SK-N-SH treated with all-trans-retinoic acid at 6 μM for 48 hours (cell line): ENCODE data around the gene ADPRM.
"Not testable (repeated sequence)": the region's sequence is repeated elsewhere in the genome, so short reads cannot be mapped to it uniquely, and the experiment has no call there.

Experiments used
- ARNTL ChIP-seq: fragments of 450-650 bp; formaldehyde crosslinking; IDR thresholded peaks from 2 replicates; pipeline ENCODE4 v1.5.0; 2020; ENCODE audit warnings: low read depth, mild to moderate bottlenecking, moderate library complexity, borderline replicate concordance
- BACH2 ChIP-seq: fragments of 250-450 bp; sonication (Bioruptor Pico); IDR thresholded peaks from 2 replicates; pipeline ENCODE4 v1.9.0; 2021; ENCODE audit warnings: mild to moderate bottlenecking, borderline replicate concordance
- CSRNP3 ChIP-seq: fragments of 250-450 bp; sonication (Bioruptor Pico); IDR thresholded peaks from 2 replicates; pipeline ENCODE4 v1.5.1; 2021; ENCODE audit warnings: mild to moderate bottlenecking, moderate library complexity
- ESRRG ChIP-seq: fragments of 250-450 bp; sonication (Bioruptor Pico); IDR thresholded peaks from 2 replicates; pipeline ENCODE4 v1.6.1; 2021; ENCODE audit warnings: mild to moderate bottlenecking
- OSR1 ChIP-seq: fragments of 250-450 bp; sonication (Bioruptor Pico); IDR thresholded peaks from 2 replicates; pipeline ENCODE4 v1.8.0; 2022; ENCODE audit warnings: moderate library complexity, mild to moderate bottlenecking, inconsistent platforms
- RARB ChIP-seq: fragments of 250-450 bp; sonication (Bioruptor Pico); IDR thresholded peaks from 2 replicates; pipeline ENCODE4 v1.8.0; 2021; ENCODE audit warnings: mild to moderate bottlenecking, moderate library complexity
- TCF4 ChIP-seq: fragments of 250-450 bp; sonication (Bioruptor Pico); IDR thresholded peaks from 2 replicates; pipeline ENCODE4 v1.8.0; 2021; ENCODE audit warnings: mild to moderate bottlenecking, moderate library complexity, borderline replicate concordance
- TSHZ2 ChIP-seq: fragments of 250-450 bp; sonication (Bioruptor Pico); IDR thresholded peaks from 2 replicates; pipeline ENCODE4 v1.5.0; 2020; ENCODE audit warnings: mild to moderate bottlenecking, moderate library complexity
- ZC3H10 ChIP-seq: fragments of 250-450 bp; sonication (Bioruptor Pico); IDR thresholded peaks from 2 replicates; pipeline ENCODE4 v1.5.1; 2021; ENCODE audit warnings: mild to moderate bottlenecking, moderate library complexity
- ZFP30 ChIP-seq: fragments of 450-650 bp; formaldehyde crosslinking; IDR thresholded peaks from 2 replicates; pipeline ENCODE4 v1.5.0; 2022; ENCODE audit warnings: mild to moderate bottlenecking, moderate library complexity
- ZNF565 ChIP-seq: fragments of 450-650 bp; formaldehyde crosslinking; conservative IDR thresholded peaks from 2 replicates; pipeline ENCODE4 v1.5.0; 2020; ENCODE audit warnings: low read depth, mild to moderate bottlenecking, moderate library complexity
- ZNF70 ChIP-seq: fragments of 450-650 bp; formaldehyde crosslinking; IDR thresholded peaks from 2 replicates; pipeline ENCODE4 v1.5.0; 2020; ENCODE audit warnings: mild to moderate bottlenecking, moderate library complexity
- TF ChIP-seq, protein P1 (sequence below): fragments of 250-450 bp; sonication (Bioruptor Pico); IDR thresholded peaks from 2 replicates; pipeline ENCODE4 v1.8.0; 2020; ENCODE audit warnings: mild to moderate bottlenecking, moderate library complexity, borderline replicate concordance
- TF ChIP-seq, protein P2 (sequence below): fragments of 250-450 bp; sonication (Bioruptor Pico); IDR thresholded peaks from 2 replicates; pipeline ENCODE4 v1.5.1; 2020; ENCODE audit warnings: low read depth, mild to moderate bottlenecking, moderate library complexity

- TF ChIP-seq ARNTL (CRISPR knock-in tag); ZNF565 (CRISPR knock-in tag); ZC3H10 (CRISPR knock-in tag); CSRNP3 (CRISPR knock-in tag); ESRRG (CRISPR knock-in tag); TCF4; RARB (CRISPR knock-in tag); BACH2; TSHZ2 (CRISPR knock-in tag); OSR1 (CRISPR knock-in tag); ZFP30 (CRISPR knock-in tag); ZNF70 (CRISPR knock-in tag): not testable (repeated sequence)
- TF ChIP-seq, protein P1, sequence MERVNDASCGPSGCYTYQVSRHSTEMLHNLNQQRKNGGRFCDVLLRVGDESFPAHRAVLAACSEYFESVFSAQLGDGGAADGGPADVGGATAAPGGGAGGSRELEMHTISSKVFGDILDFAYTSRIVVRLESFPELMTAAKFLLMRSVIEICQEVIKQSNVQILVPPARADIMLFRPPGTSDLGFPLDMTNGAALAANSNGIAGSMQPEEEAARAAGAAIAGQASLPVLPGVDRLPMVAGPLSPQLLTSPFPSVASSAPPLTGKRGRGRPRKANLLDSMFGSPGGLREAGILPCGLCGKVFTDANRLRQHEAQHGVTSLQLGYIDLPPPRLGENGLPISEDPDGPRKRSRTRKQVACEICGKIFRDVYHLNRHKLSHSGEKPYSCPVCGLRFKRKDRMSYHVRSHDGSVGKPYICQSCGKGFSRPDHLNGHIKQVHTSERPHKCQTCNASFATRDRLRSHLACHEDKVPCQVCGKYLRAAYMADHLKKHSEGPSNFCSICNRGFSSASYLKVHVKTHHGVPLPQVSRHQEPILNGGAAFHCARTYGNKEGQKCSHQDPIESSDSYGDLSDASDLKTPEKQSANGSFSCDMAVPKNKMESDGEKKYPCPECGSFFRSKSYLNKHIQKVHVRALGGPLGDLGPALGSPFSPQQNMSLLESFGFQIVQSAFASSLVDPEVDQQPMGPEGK (CRISPR knock-in tag): not testable (repeated sequence)
- TF ChIP-seq, protein P2, sequence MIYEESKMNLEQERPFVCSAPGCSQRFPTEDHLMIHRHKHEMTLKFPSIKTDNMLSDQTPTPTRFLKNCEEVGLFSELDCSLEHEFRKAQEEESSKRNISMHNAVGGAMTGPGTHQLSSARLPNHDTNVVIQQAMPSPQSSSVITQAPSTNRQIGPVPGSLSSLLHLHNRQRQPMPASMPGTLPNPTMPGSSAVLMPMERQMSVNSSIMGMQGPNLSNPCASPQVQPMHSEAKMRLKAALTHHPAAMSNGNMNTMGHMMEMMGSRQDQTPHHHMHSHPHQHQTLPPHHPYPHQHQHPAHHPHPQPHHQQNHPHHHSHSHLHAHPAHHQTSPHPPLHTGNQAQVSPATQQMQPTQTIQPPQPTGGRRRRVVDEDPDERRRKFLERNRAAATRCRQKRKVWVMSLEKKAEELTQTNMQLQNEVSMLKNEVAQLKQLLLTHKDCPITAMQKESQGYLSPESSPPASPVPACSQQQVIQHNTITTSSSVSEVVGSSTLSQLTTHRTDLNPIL (CRISPR knock-in tag): not testable (repeated sequence)
Measured at GRCh38 chr17:10695875-10696407, 1.5 kb upstream of the ADPRM start.
